GM12878 (cell line): ENCODE results near the gene SBNO1. TPM values are rescaled to one million over a fixed set of nuclear protein-coding genes. Genes with fewer than 3 reads are reported as not detected.

Experiments used
- ATAC-seq: fragments of 200-7000 bp; cut with Tn5 transposase; 3 replicates; pipeline ENCODE4 v1.9.1; 2020; ENCODE audit warnings: mild to moderate bottlenecking, moderate library complexity
- BruUV-seq: library from RNA; stranded (reverse); fragments of 400-500 nt; replicated peaks from 2 replicates; lab custom pipeline; 2021; lab: Mats Ljungman, UMichigan
- CTCF ChIA-PET: fragments of 300-600 bp; sonication (Branson Sonifier 250); formaldehyde crosslinking; extraction: SDS; loops from one replicate; lab custom pipeline; 2021; ENCODE audit warnings: inconsistent platforms; lab: Yijun Ruan, JAX
- POLR2A ChIA-PET: fragments of 350-600 bp; formaldehyde crosslinking; extraction: SDS; loops from one replicate; lab custom pipeline; 2021; ENCODE audit warnings: inconsistent platforms; lab: Charles Lee
- RAD21 ChIA-PET: fragments of 300-600 bp; sonication (Branson Sonifier 250); formaldehyde crosslinking; loops from one replicate; lab custom pipeline; 2023; ENCODE audit warnings: antibody characterized with exemption; ENCODE audit not compliant: unreplicated experiment; lab: Charles Lee
- SMC1A ChIA-PET: fragments of 300-600 bp; sonication (Branson Sonifier 250); formaldehyde crosslinking; loops from one replicate; lab custom pipeline; 2023; ENCODE audit not compliant: unreplicated experiment, uncharacterized antibody; lab: Charles Lee
- DNase-seq: peaks from one replicate; pipeline ENCODE4 v3.0.0-alpha.2; 2011; ENCODE audit warnings: low read depth, low spot score
- FAIRE-seq: peaks from 3 replicates; lab custom pipeline; 2011; peaks lifted over from hg19 to GRCh38; lab: Jason Lieb, UNC
- H2AFZ ChIP-seq: 2 replicates; pipeline ENCODE4 v1.6.0; 2011; ENCODE audit warnings: low read depth, low read length, control low read depth; ENCODE audit not compliant: control insufficient read depth
- H3K27ac ChIP-seq: 2 replicates; pipeline ENCODE4 v1.5.1; 2011; ENCODE audit warnings: control low read depth; ENCODE audit not compliant: control insufficient read depth, insufficient read depth
- H3K27me3 ChIP-seq, 2 experiments: replicated peaks in 1 of 2; 2 replicates each; pipeline versions ENCODE4 v1.6.0 to v1.6.1; 2011; ENCODE audit warnings: low read length in 1 of 2; ENCODE audit not compliant: control insufficient read depth in 2 of 2, insufficient read depth in 2 of 2
- H3K36me3 ChIP-seq, 2 experiments: 2 replicates each; pipeline ENCODE4 v1.5.1; 2011; ENCODE audit warnings: low read length in 1 of 2; ENCODE audit not compliant: control insufficient read depth in 2 of 2, insufficient read depth in 2 of 2
- H3K4me1 ChIP-seq: 2 replicates; pipeline ENCODE4 v1.6.1; 2011; ENCODE audit warnings: mild to moderate bottlenecking, low read length, moderate library complexity, mixed read lengths; ENCODE audit not compliant: control insufficient read depth, insufficient read depth
- H3K4me2 ChIP-seq: 2 replicates; pipeline ENCODE4 v1.6.0; 2011; ENCODE audit warnings: control low read depth; ENCODE audit not compliant: control insufficient read depth, insufficient read depth
- H3K4me3 ChIP-seq: fragments of 200-600 bp; sonication (generic); 2 replicates; pipeline ENCODE4 v1.5.1; 2016
- H3K79me2 ChIP-seq: 2 replicates; pipeline ENCODE4 v1.6.0; 2011; ENCODE audit warnings: low read length; ENCODE audit not compliant: control insufficient read depth, insufficient read depth
- H3K9ac ChIP-seq: 2 replicates; pipeline ENCODE4 v1.8.0; 2011; ENCODE audit warnings: low read length, control low read depth, mixed read lengths; ENCODE audit not compliant: control insufficient read depth, insufficient read depth
- H3K9me3 ChIP-seq: replicated peaks from 3 replicates; pipeline ENCODE4 v1.5.1; 2011; ENCODE audit warnings: mild to moderate bottlenecking, low read length; ENCODE audit not compliant: control insufficient read depth, insufficient read depth
- H4K20me1 ChIP-seq: 2 replicates; pipeline ENCODE4 v1.6.0; 2011; ENCODE audit not compliant: control insufficient read depth, insufficient read depth
- ASH2L ChIP-seq: fragments of 300-600, 200-600 bp; sonication (generic); IDR thresholded peaks from 2 replicates; pipeline ENCODE4 v1.6.1; 2017; ENCODE audit warnings: low read depth, mild to moderate bottlenecking, borderline replicate concordance
- BCL11A ChIP-seq: IDR thresholded peaks from 2 replicates; pipeline ENCODE4 v1.6.1; 2011; ENCODE audit warnings: low read depth, low read length
- BRCA1 ChIP-seq: IDR thresholded peaks from 2 replicates; pipeline ENCODE4 v1.6.1; 2011; ENCODE audit warnings: low read depth, low read length, improper control_type of control experiment
- CEBPZ ChIP-seq: fragments of 150-350 bp; IDR thresholded peaks from 2 replicates; pipeline ENCODE4 v1.6.1; 2016; ENCODE audit warnings: low read depth, low read length
- GATAD2B ChIP-seq: fragments of 450-650 bp; conservative IDR thresholded peaks from 2 replicates; pipeline ENCODE4 v1.6.1; 2017; ENCODE audit warnings: low read depth, mild to moderate bottlenecking, moderate library complexity
- HDAC6 ChIP-seq: fragments of 200-600 bp; sonication (generic); IDR thresholded peaks from one replicate; pipeline ENCODE4 v1.8.0; 2017; ENCODE audit warnings: antibody characterized with exemption; ENCODE audit not compliant: unreplicated experiment
- IKZF1 ChIP-seq: fragments of 450-650 bp; conservative IDR thresholded peaks from 2 replicates; pipeline ENCODE4 v1.6.1; 2017; ENCODE audit warnings: antibody characterized with exemption, mild to moderate bottlenecking
- NBN ChIP-seq: fragments of 450-650 bp; IDR thresholded peaks from 2 replicates; pipeline ENCODE4 v1.6.1; 2016
- NFYA ChIP-seq: IDR thresholded peaks from 2 replicates; pipeline ENCODE4 v1.6.1; 2011; ENCODE audit warnings: low read depth, mild to moderate bottlenecking, low read length, improper control_type of control experiment, borderline replicate concordance
- NFYB ChIP-seq: IDR thresholded peaks from 2 replicates; pipeline ENCODE4 v1.6.1; 2011; ENCODE audit warnings: low read depth, mild to moderate bottlenecking, low read length, improper control_type of control experiment, moderate library complexity; ENCODE audit not compliant: insufficient read depth
- PBX3 ChIP-seq: IDR thresholded peaks from 2 replicates; pipeline ENCODE4 v1.6.1; 2011; ENCODE audit warnings: mild to moderate bottlenecking, low read depth, low read length, moderate library complexity; ENCODE audit not compliant: insufficient replicate concordance
- POLR2A ChIP-seq: IDR thresholded peaks from 2 replicates; pipeline ENCODE4 v1.6.1; 2011; ENCODE audit warnings: low read depth, mild to moderate bottlenecking, low read length
- RB1 ChIP-seq: fragments of 450-650 bp; formaldehyde crosslinking; IDR thresholded peaks from 2 replicates; pipeline ENCODE4 v1.6.1; 2017; ENCODE audit warnings: mild to moderate bottlenecking, borderline replicate concordance
- RELB ChIP-seq: fragments of 450-650 bp; IDR thresholded peaks from 2 replicates; pipeline ENCODE4 v1.6.1; 2017; ENCODE audit warnings: low read depth, mild to moderate bottlenecking, moderate library complexity
- SMARCA5 ChIP-seq: fragments of 450-650 bp; IDR thresholded peaks from 2 replicates; pipeline ENCODE4 v1.6.1; 2017; ENCODE audit warnings: mild to moderate bottlenecking
- SP1 ChIP-seq: IDR thresholded peaks from one replicate; pipeline ENCODE4 v1.6.1; 2011; ENCODE audit warnings: low read depth, low read length
- ZNF274 ChIP-seq: IDR thresholded peaks from one replicate; pipeline ENCODE4 v1.8.0; 2011; ENCODE audit not compliant: insufficient read length, insufficient read depth
- WGBS: methylation state at CpG from one replicate; pipeline ENCODE4 v1.1.6; 2016; ENCODE audit warnings: low lambda C conversion rate; ENCODE audit not compliant: insufficient replicate concordance, insufficient coverage; ENCODE audit errors: missing lambda C conversion rate; 5-methylcytosine and 5-hydroxymethylcytosine counted together
- in situ Hi-C: fragments of 300-500 bp; cut with MboI; formaldehyde crosslinking; loops from 9 replicates; pipeline ENCODE4 v1.14.3; 2018; ENCODE audit warnings: mixed read lengths
- intact Hi-C: fragments of 100-400 bp; cut with micrococcal nuclease; formaldehyde crosslinking; loops from one replicate; pipeline ENCODE4 v1.14.2; 2022; ENCODE audit not compliant: unreplicated experiment
- polyA plus RNA-seq, 11 experiments: library from polyadenylated mRNA; depleted of rRNA in 4 of 11; unstranded in 6 of 11; stranded (reverse) in 5 of 11; fragments of >200 nt; fragmentation: Nextera tagmentation in 4 of 11; fragmentation: Illumina TruSeq in 1 of 11; extraction: Ambion mirVana in 4 of 11; extraction: Trizol in 1 of 11; gene quantifications; 1 replicate in 1 of 11; 2 replicates in 10 of 11; pipeline versions ENCODE4 v1.2.1 to v1.2.3, GENCODE V29; 2011 to 2016; ENCODE audit warnings: inconsistent platforms in 2 of 11, missing spikeins in 2 of 11, low read depth in 1 of 11
- total RNA-seq, 4 experiments: library from RNA; depleted of rRNA in 3 of 4; stranded (reverse); fragments of >200 nt in 3 of 4; fragmentation: Illumina TruSeq in 1 of 4; extraction: Trizol in 1 of 4; gene quantifications; 2 replicates each; pipeline versions ENCODE4 v1.2.1 to v1.2.3, GENCODE V29; 2013 to 2021

SBNO1 gene
- total and polyA plus RNA-seq, 10 of the 15 experiments (the other 5 are each of a cell fraction or from before 2014, with no cell fraction given), result 7.5 to 39.7 (median 20.9) TPM

GRCh38 chr12:123305136-123305535 lies 59.5 kb downstream of the SBNO1 start:
- Histone ChIP-seq H4K20me1 (no peaks in the 10 kb centered on the region), H3K27me3 (no peaks in the 10 kb centered on the region), H3K4me2 (no peak overlapping the region), H3K27ac (no peak overlapping the region), H3K9ac (no peak overlapping the region), H3K79me2 (no peaks in the 10 kb centered on the region), H3K9me3 (no peaks in the 10 kb centered on the region), H2AFZ (no peak overlapping the region), H3K4me1 (no peaks in the 10 kb centered on the region), H3K4me3 (no peak overlapping the region), H3K36me3 (peaks cover 2 to 31% of the 10 kb centered on the region in 2 experiments)
- CTCF ChIA-PET, result interaction anchor here (1.2 kb wide), 1 partner anchor 58 kb away, joined by 3 read pairs; no protein-coding TSS in a partner anchor
- DNase-seq (no peak), FAIRE-seq (no peak), ATAC-seq (no peak)
- SMC1A ChIA-PET, result no interaction called here
- intact Hi-C loops, result no loop called here
- TF ChIP-seq NBN (no peak), ASH2L (no peak), HDAC6 (no peak), IKZF1 (no peak), ZNF274 (no peak), SP1 (no peak), POLR2A (no peak), PBX3 (no peak), BRCA1 (no peak), GATAD2B (no peak), RB1 (no peak), BCL11A (no peak), CEBPZ (no peak), SMARCA5 (no peak), NFYB (no peak), RELB (no peak), NFYA (no peak)
- TSS peak; percentile 14 for BruUV-seq
- RAD21 ChIA-PET, result no interaction called here
- in situ Hi-C loops, result no loop called here
- WGBS, result 86% methylated on average over 3 of the region's 3 CpGs
- POLR2A ChIA-PET, result interaction anchor here (0.5 kb wide), 1 partner anchor 172 kb away, joined by 3 read pairs; no protein-coding TSS in a partner anchor
